H9 (cell line): ENCODE data around the gene CDH18. TPM values are rescaled to one million over a fixed set of nuclear protein-coding genes. Genes with fewer than 3 reads are reported as not detected.

ENCODE experiments used
- DNase-seq: peaks from one replicate; pipeline ENCODE4 v3.0.0-alpha.2; 2017
- H2AFZ ChIP-seq: one replicate; pipeline ENCODE4 v1.6.1; 2013; ENCODE audit warnings: mild to moderate bottlenecking, low read length, control low read depth, moderate library complexity
- H2AK5ac ChIP-seq: 2 replicates; pipeline ENCODE4 v1.6.1; 2013; ENCODE audit warnings: low read length, control low read depth, mixed read lengths; ENCODE audit not compliant: insufficient read length
- H2BK120ac ChIP-seq: one replicate; pipeline ENCODE4 v1.6.1; 2013; ENCODE audit warnings: low read depth, mild to moderate bottlenecking, low read length, control low read depth, inconsistent platforms; ENCODE audit not compliant: poor library complexity, severe bottlenecking
- H2BK12ac ChIP-seq: 2 replicates; pipeline ENCODE4 v1.6.1; 2013; ENCODE audit warnings: low read length, control low read depth, mixed read lengths, low read depth; ENCODE audit not compliant: insufficient read length
- H2BK15ac ChIP-seq: 2 replicates; pipeline ENCODE4 v1.6.1; 2013; ENCODE audit warnings: low read depth, low read length, control low read depth
- H2BK20ac ChIP-seq: one replicate; pipeline ENCODE4 v1.6.1; 2013; ENCODE audit warnings: low read depth, mild to moderate bottlenecking, low read length, control low read depth, inconsistent platforms; ENCODE audit not compliant: poor library complexity, severe bottlenecking
- H2BK5ac ChIP-seq: 2 replicates; pipeline ENCODE4 v1.6.1; 2013; ENCODE audit warnings: low read length, control low read depth, mixed read lengths; ENCODE audit not compliant: insufficient read length
- H3K14ac ChIP-seq: 2 replicates; pipeline ENCODE4 v1.6.1; 2013; ENCODE audit warnings: low read length, control low read depth; ENCODE audit not compliant: insufficient read depth
- H3K18ac ChIP-seq: 2 replicates; pipeline ENCODE4 v1.6.1; 2013; ENCODE audit warnings: low read depth, mild to moderate bottlenecking, mixed read lengths, low read length, control low read depth; ENCODE audit not compliant: insufficient read length
- H3K23ac ChIP-seq: 2 replicates; pipeline ENCODE4 v1.6.1; 2013; ENCODE audit warnings: low read length, control low read depth, mixed read lengths, low read depth; ENCODE audit not compliant: insufficient read length
- H3K23me2 ChIP-seq: 2 replicates; pipeline ENCODE4 v1.6.1; 2013; ENCODE audit warnings: low read depth, mild to moderate bottlenecking, mixed read lengths, low read length, control low read depth; ENCODE audit not compliant: insufficient read length, poor library complexity, severe bottlenecking
- H3K27ac ChIP-seq: 2 replicates; pipeline ENCODE4 v1.5.1; 2013; ENCODE audit warnings: low read length, control low read depth, mixed read lengths, low read depth; ENCODE audit not compliant: insufficient read length
- H3K27me3 ChIP-seq: 2 replicates; pipeline ENCODE4 v1.6.1; 2013; ENCODE audit warnings: low read length, control low read depth, inconsistent platforms; ENCODE audit not compliant: insufficient read depth
- H3K4ac ChIP-seq: 2 replicates; pipeline ENCODE4 v1.6.1; 2013; ENCODE audit warnings: low read depth, mild to moderate bottlenecking, control low read depth, inconsistent platforms, low read length, moderate library complexity
- H3K4me1 ChIP-seq: 2 replicates; pipeline ENCODE4 v1.6.1; 2013; ENCODE audit warnings: low read length, control low read depth, inconsistent platforms; ENCODE audit not compliant: insufficient read depth
- H3K4me2 ChIP-seq: 2 replicates; pipeline ENCODE4 v1.6.1; 2013; ENCODE audit warnings: low read length, control low read depth, mixed read lengths; ENCODE audit not compliant: insufficient read length, insufficient read depth
- H3K56ac ChIP-seq: 2 replicates; pipeline ENCODE4 v1.6.1; 2013; ENCODE audit warnings: low read depth, mild to moderate bottlenecking, mixed read lengths, low read length, control low read depth; ENCODE audit not compliant: insufficient read length
- H3K79me1 ChIP-seq: 2 replicates; pipeline ENCODE4 v1.6.1; 2013; ENCODE audit warnings: low read depth, mild to moderate bottlenecking, moderate library complexity, low read length, control low read depth, inconsistent platforms; ENCODE audit not compliant: insufficient read depth, poor library complexity, severe bottlenecking
- H3K79me2 ChIP-seq: 2 replicates; pipeline ENCODE4 v1.6.1; 2013; ENCODE audit warnings: low read length, control low read depth, inconsistent platforms; ENCODE audit not compliant: insufficient read depth
- H3K9ac ChIP-seq: 2 replicates; pipeline ENCODE4 v1.6.1; 2013; ENCODE audit warnings: low read length, control low read depth, mixed read lengths; ENCODE audit not compliant: insufficient read length; ENCODE audit errors: extremely low read depth
- H3K9me3 ChIP-seq: one replicate; pipeline ENCODE4 v1.6.1; 2013; ENCODE audit warnings: low read depth, low read length, inconsistent platforms; ENCODE audit not compliant: control insufficient read depth
- H3T11ph ChIP-seq: one replicate; pipeline ENCODE4 v1.6.1; 2013; ENCODE audit warnings: mild to moderate bottlenecking, low read length, control low read depth, inconsistent platforms
- H4K20me1 ChIP-seq: one replicate; pipeline ENCODE4 v1.6.1; 2013; ENCODE audit not compliant: control insufficient read depth, insufficient read length, insufficient read depth
- H4K5ac ChIP-seq: 2 replicates; pipeline ENCODE4 v1.6.1; 2013; ENCODE audit warnings: low read depth, mild to moderate bottlenecking, mixed read lengths, low read length, control low read depth; ENCODE audit not compliant: insufficient read length
- H4K8ac ChIP-seq: replicated peaks from 2 replicates; pipeline ENCODE4 v1.6.1; 2013; ENCODE audit warnings: low read length, control low read depth, mixed read lengths, low read depth; ENCODE audit not compliant: insufficient read length
- H4K91ac ChIP-seq: 2 replicates; pipeline ENCODE4 v1.6.1; 2013; ENCODE audit warnings: low read depth, mild to moderate bottlenecking, moderate library complexity, mixed read lengths, low read length, control low read depth; ENCODE audit not compliant: insufficient read length
- H3K27ac Mint-ChIP-seq, 3 experiments: 2 replicates in 2 of 3; 3 replicates in 1 of 3; pipeline ENCODE4 v1.8.0; 2020 to 2021; ENCODE audit warnings: mixed read lengths in 3 of 3, mild to moderate bottlenecking in 1 of 3, moderate library complexity in 1 of 3
- H3K27me3 Mint-ChIP-seq: 2 replicates; pipeline ENCODE4 v1.8.0; 2021; ENCODE audit warnings: low read depth, mild to moderate bottlenecking, moderate library complexity, mixed read lengths
- H3K36me3 Mint-ChIP-seq, 3 experiments: 2 replicates in 2 of 3; 3 replicates in 1 of 3; pipeline ENCODE4 v1.8.0; 2020 to 2021; ENCODE audit warnings: low read depth in 3 of 3, mixed read lengths in 3 of 3; ENCODE audit not compliant: insufficient read depth in 1 of 3
- H3K4me1 Mint-ChIP-seq, 2 experiments: 2 replicates each; pipeline ENCODE4 v1.8.0; 2020; ENCODE audit warnings: mixed read lengths in 2 of 2
- H3K4me3 Mint-ChIP-seq, 2 experiments: 2 replicates in 1 of 2; 3 replicates in 1 of 2; pipeline ENCODE4 v1.8.0; 2020 to 2021; ENCODE audit warnings: mild to moderate bottlenecking in 2 of 2, mixed read lengths in 2 of 2, moderate library complexity in 1 of 2
- H3K9me3 Mint-ChIP-seq, 2 experiments: 2 replicates in 1 of 2; 3 replicates in 1 of 2; pipeline ENCODE4 v1.8.0; 2020; ENCODE audit warnings: mild to moderate bottlenecking in 2 of 2, mixed read lengths in 2 of 2, moderate library complexity in 1 of 2
- CTCF ChIP-seq: fragments of 200-600 bp; sonication (generic); conservative IDR thresholded peaks from 3 replicates; pipeline ENCODE4 v1.8.0; 2021; ENCODE audit warnings: antibody characterized with exemption, mild to moderate bottlenecking
- WGBS: extraction: QIAGEN DNeasy Blood & Tissue Kit; methylation state at CpG from one replicate; pipeline ENCODE4 v1.1.7; 2013; ENCODE audit warnings: missing lambda C conversion rate, low lambda C conversion rate, mixed read lengths; ENCODE audit not compliant: insufficient read length; ENCODE audit errors: extremely low coverage; 5-methylcytosine and 5-hydroxymethylcytosine counted together
- total RNA-seq: library from RNA; stranded (reverse); gene quantifications from 2 replicates; pipeline ENCODE4 v1.2.1, GENCODE V29; 2021

The CDH18 gene
- total RNA-seq, 1 experiment from 2014 or later, result not detected

GRCh38 chr5:19795218-19795617 is 192.8 kb downstream of the CDH18 start:
- no peak overlapping the region for H3K4me3 Mint-ChIP-seq
- Histone ChIP-seq H3K4ac (no peak overlapping the region), H3K79me2 (no peaks in the 10 kb centered on the region), H3K23me2 (no peaks in the 10 kb centered on the region), H3K23ac (no peak overlapping the region), H2AFZ (no peak overlapping the region), H3K4me1 (no peaks in the 10 kb centered on the region), H3K56ac (no peak overlapping the region), H3K27me3 (no peaks in the 10 kb centered on the region), H3K4me2 (no peak overlapping the region), H2BK20ac (no peak overlapping the region), H2AK5ac (no peak overlapping the region), H2BK15ac (no peak overlapping the region), H4K8ac (no peak overlapping the region), H4K91ac (no peak overlapping the region), H4K20me1 (no peaks in the 10 kb centered on the region), H3K27ac (no peak overlapping the region), H4K5ac (no peak overlapping the region), H3T11ph (no peak overlapping the region), H2BK12ac (no peak overlapping the region), H3K9me3 (no peaks in the 10 kb centered on the region), H2BK120ac (no peak overlapping the region), H3K14ac (no peak overlapping the region), H3K18ac (no peak overlapping the region), H3K9ac (no peak overlapping the region), H2BK5ac (no peak overlapping the region), H3K79me1 (no peaks in the 10 kb centered on the region)
- H3K27ac Mint-ChIP-seq, result no peak overlapping the region
- TF ChIP-seq CTCF, result peak; percentile 60
- peaks cover 10 to 11% of the 10 kb centered on the region in 2 experiments for H3K4me1 Mint-ChIP-seq
- DNase-seq, result no peak
- no peaks in the 10 kb centered on the region for H3K9me3 Mint-ChIP-seq
- no peaks in the 10 kb centered on the region for H3K27me3 Mint-ChIP-seq
- no CpG with 5 or more reads among the region's 1 CpG for WGBS
- no peaks in the 10 kb centered on the region for H3K36me3 Mint-ChIP-seq
